WTC11 (cell line): ENCODE results near the gene CDK5. TPM values are rescaled to one million over a fixed set of nuclear protein-coding genes. Genes with fewer than 3 reads are reported as not detected.

Source experiments
- ATAC-seq: fragments of 200-7000 bp; cut with Tn5 transposase; 2 replicates; pipeline ENCODE4 v1.10.0; 2021; ENCODE audit warnings: mild to moderate bottlenecking, moderate library complexity
- CTCF ChIA-PET: fragments of 300-600 bp; sonication (Branson Sonifier 250); formaldehyde crosslinking; loops from one replicate; lab custom pipeline; 2021; ENCODE audit warnings: antibody characterized with exemption; lab: Charles Lee
- POLR2A ChIA-PET: fragments of 350-600 bp; sonication (Branson Sonifier 250); formaldehyde crosslinking; loops from one replicate; lab custom pipeline; 2021; ENCODE audit warnings: antibody characterized with exemption; lab: Charles Lee
- DNase-seq: peaks from one replicate; pipeline ENCODE4 v3.0.0; 2021; ENCODE audit warnings: low spot score
- H3K27ac Mint-ChIP-seq: 2 replicates; pipeline ENCODE4 v1.8.0; 2021; ENCODE audit warnings: mixed read lengths
- H3K27me3 Mint-ChIP-seq: 2 replicates; pipeline ENCODE4 v1.8.0; 2021; ENCODE audit warnings: low read depth, mild to moderate bottlenecking, moderate library complexity, mixed read lengths
- H3K36me3 Mint-ChIP-seq: 2 replicates; pipeline ENCODE4 v1.8.0; 2021; ENCODE audit warnings: mixed read lengths
- H3K4me1 Mint-ChIP-seq: 2 replicates; pipeline ENCODE4 v1.8.0; 2022; ENCODE audit warnings: mixed read lengths
- H3K4me3 Mint-ChIP-seq: 2 replicates; pipeline ENCODE4 v1.8.0; 2021; ENCODE audit warnings: mild to moderate bottlenecking, moderate library complexity, mixed read lengths
- H3K9me3 Mint-ChIP-seq: 2 replicates; pipeline ENCODE4 v1.8.0; 2021; ENCODE audit warnings: mixed read lengths
- ESRRA ChIP-seq: sonication (generic); formaldehyde crosslinking; IDR thresholded peaks from 2 replicates; pipeline ENCODE4 v1.8.1; 2022; ENCODE audit warnings: mild to moderate bottlenecking, missing genetic modification reagents, borderline replicate concordance
- FOXK1 ChIP-seq: sonication (generic); formaldehyde crosslinking; IDR thresholded peaks from 2 replicates; pipeline ENCODE4 v1.8.0; 2022; ENCODE audit warnings: mild to moderate bottlenecking, moderate library complexity, missing genetic modification reagents
- FOXP1 ChIP-seq: sonication (generic); formaldehyde crosslinking; IDR thresholded peaks from 2 replicates; pipeline ENCODE4 v1.8.0; 2022; ENCODE audit warnings: missing genetic modification reagents, mild to moderate bottlenecking, moderate library complexity, borderline replicate concordance
- MXD4 ChIP-seq: fragments of 250-450 bp; sonication (Bioruptor Pico); IDR thresholded peaks from 2 replicates; pipeline ENCODE4 v1.8.0; 2021; ENCODE audit warnings: mild to moderate bottlenecking, moderate library complexity, borderline replicate concordance
- MYBL2 ChIP-seq: sonication (generic); formaldehyde crosslinking; IDR thresholded peaks from 2 replicates; pipeline ENCODE4 v1.8.1; 2023; ENCODE audit warnings: mild to moderate bottlenecking, moderate library complexity, missing genetic modification reagents
- PRRX2 ChIP-seq: fragments of 250-450 bp; sonication (Bioruptor Pico); IDR thresholded peaks from 2 replicates; pipeline ENCODE4 v1.8.0; 2021; ENCODE audit warnings: mild to moderate bottlenecking
- ZNF219 ChIP-seq: sonication (generic); formaldehyde crosslinking; IDR thresholded peaks from 2 replicates; pipeline ENCODE4 v1.8.0; 2023; ENCODE audit warnings: missing genetic modification reagents, mild to moderate bottlenecking, borderline replicate concordance
- total RNA-seq: library from RNA; stranded (reverse); gene quantifications from 3 replicates; pipeline ENCODE4 v1.2.3, GENCODE V29; 2021
- TF ChIP-seq, protein P1 (sequence below): sonication (generic); formaldehyde crosslinking; IDR thresholded peaks from 2 replicates; pipeline ENCODE4 v1.8.0; 2022; ENCODE audit warnings: missing genetic modification reagents
- TF ChIP-seq, protein P2 (sequence below): sonication (generic); formaldehyde crosslinking; IDR thresholded peaks from 2 replicates; pipeline ENCODE4 v1.8.0; 2022; ENCODE audit warnings: mild to moderate bottlenecking, missing genetic modification reagents
- TF ChIP-seq, protein P3 (sequence below): sonication (generic); formaldehyde crosslinking; IDR thresholded peaks from 2 replicates; pipeline ENCODE4 v1.8.1; 2022; ENCODE audit warnings: mild to moderate bottlenecking, moderate library complexity, missing genetic modification reagents
- TF ChIP-seq, protein P4 (sequence below): sonication (generic); formaldehyde crosslinking; IDR thresholded peaks from 2 replicates; pipeline ENCODE4 v1.8.0; 2023; ENCODE audit warnings: mild to moderate bottlenecking, missing genetic modification reagents
- TF ChIP-seq, protein P5 (sequence below): sonication (generic); formaldehyde crosslinking; IDR thresholded peaks from 2 replicates; pipeline ENCODE4 v1.8.0; 2022; ENCODE audit warnings: mild to moderate bottlenecking, missing genetic modification reagents
- TF ChIP-seq, protein P6 (sequence below): sonication (generic); formaldehyde crosslinking; IDR thresholded peaks from 2 replicates; pipeline ENCODE4 v1.8.0; 2023; ENCODE audit warnings: missing genetic modification reagents, mild to moderate bottlenecking, borderline replicate concordance
- TF ChIP-seq, protein P7 (sequence below): sonication (generic); formaldehyde crosslinking; conservative IDR thresholded peaks from 2 replicates; pipeline ENCODE4 v1.8.1; 2022; ENCODE audit warnings: mild to moderate bottlenecking, missing genetic modification reagents
- TF ChIP-seq, protein P8 (sequence below): sonication (generic); formaldehyde crosslinking; IDR thresholded peaks from 2 replicates; pipeline ENCODE4 v1.8.0; 2022; ENCODE audit warnings: mild to moderate bottlenecking, missing genetic modification reagents

CDK5 gene
- total RNA-seq, 1 experiment from 2014 or later = 27.8 TPM

DNA sequence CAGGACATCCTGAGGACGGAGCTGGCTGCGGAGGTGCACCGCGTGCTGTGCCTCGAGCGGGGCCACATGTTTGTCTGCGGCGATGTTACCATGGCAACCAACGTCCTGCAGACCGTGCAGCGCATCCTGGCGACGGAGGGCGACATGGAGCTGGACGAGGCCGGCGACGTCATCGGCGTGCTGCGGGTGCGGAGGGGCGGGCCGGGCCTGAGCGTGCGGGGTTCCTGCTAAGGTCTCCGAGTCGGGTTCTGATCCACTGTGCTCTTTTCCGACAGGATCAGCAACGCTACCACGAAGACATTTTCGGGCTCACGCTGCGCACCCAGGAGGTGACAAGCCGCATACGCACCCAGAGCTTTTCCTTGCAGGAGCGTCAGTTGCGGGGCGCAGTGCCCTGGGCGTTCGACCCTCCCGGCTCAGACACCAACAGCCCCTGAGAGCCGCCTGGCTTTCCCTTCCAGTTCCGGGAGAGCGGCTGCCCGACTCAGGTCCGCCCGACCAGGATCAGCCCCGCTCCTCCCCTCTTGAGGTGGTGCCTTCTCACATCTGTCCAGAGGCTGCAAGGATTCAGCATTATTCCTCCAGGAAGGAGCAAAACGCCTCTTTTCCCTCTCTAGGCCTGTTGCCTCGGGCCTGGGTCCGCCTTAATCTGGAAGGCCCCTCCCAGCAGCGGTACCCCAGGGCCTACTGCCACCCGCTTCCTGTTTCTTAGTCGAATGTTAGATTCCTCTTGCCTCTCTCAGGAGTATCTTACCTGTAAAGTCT is 43.8 kb downstream of the CDK5 start (continued):
- TF ChIP-seq ZNF219 = no peak
- peak; percentile 25; the same call in 1 of the 2 replicates for TF ChIP-seq FOXP1
- TF ChIP-seq, protein P1, sequence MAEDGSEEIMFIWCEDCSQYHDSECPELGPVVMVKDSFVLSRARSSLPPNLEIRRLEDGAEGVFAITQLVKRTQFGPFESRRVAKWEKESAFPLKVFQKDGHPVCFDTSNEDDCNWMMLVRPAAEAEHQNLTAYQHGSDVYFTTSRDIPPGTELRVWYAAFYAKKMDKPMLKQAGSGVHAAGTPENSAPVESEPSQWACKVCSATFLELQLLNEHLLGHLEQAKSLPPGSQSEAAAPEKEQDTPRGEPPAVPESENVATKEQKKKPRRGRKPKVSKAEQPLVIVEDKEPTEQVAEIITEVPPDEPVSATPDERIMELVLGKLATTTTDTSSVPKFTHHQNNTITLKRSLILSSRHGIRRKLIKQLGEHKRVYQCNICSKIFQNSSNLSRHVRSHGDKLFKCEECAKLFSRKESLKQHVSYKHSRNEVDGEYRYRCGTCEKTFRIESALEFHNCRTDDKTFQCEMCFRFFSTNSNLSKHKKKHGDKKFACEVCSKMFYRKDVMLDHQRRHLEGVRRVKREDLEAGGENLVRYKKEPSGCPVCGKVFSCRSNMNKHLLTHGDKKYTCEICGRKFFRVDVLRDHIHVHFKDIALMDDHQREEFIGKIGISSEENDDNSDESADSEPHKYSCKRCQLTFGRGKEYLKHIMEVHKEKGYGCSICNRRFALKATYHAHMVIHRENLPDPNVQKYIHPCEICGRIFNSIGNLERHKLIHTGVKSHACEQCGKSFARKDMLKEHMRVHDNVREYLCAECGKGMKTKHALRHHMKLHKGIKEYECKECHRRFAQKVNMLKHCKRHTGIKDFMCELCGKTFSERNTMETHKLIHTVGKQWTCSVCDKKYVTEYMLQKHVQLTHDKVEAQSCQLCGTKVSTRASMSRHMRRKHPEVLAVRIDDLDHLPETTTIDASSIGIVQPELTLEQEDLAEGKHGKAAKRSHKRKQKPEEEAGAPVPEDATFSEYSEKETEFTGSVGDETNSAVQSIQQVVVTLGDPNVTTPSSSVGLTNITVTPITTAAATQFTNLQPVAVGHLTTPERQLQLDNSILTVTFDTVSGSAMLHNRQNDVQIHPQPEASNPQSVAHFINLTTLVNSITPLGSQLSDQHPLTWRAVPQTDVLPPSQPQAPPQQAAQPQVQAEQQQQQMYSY (CRISPR knock-in tag) = peak; percentile 50
- TF ChIP-seq, protein P2, sequence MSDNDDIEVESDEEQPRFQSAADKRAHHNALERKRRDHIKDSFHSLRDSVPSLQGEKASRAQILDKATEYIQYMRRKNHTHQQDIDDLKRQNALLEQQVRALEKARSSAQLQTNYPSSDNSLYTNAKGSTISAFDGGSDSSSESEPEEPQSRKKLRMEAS (CRISPR knock-in tag) = peak; percentile 97
- TF ChIP-seq FOXK1 = peak; percentile 95
- TF ChIP-seq, protein P3, sequence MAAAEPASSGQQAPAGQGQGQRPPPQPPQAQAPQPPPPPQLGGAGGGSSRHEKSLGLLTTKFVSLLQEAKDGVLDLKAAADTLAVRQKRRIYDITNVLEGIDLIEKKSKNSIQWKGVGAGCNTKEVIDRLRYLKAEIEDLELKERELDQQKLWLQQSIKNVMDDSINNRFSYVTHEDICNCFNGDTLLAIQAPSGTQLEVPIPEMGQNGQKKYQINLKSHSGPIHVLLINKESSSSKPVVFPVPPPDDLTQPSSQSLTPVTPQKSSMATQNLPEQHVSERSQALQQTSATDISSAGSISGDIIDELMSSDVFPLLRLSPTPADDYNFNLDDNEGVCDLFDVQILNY (CRISPR knock-in tag) = peak; percentile 67; the same call in 1 of the 2 replicates
- TF ChIP-seq, protein P4, sequence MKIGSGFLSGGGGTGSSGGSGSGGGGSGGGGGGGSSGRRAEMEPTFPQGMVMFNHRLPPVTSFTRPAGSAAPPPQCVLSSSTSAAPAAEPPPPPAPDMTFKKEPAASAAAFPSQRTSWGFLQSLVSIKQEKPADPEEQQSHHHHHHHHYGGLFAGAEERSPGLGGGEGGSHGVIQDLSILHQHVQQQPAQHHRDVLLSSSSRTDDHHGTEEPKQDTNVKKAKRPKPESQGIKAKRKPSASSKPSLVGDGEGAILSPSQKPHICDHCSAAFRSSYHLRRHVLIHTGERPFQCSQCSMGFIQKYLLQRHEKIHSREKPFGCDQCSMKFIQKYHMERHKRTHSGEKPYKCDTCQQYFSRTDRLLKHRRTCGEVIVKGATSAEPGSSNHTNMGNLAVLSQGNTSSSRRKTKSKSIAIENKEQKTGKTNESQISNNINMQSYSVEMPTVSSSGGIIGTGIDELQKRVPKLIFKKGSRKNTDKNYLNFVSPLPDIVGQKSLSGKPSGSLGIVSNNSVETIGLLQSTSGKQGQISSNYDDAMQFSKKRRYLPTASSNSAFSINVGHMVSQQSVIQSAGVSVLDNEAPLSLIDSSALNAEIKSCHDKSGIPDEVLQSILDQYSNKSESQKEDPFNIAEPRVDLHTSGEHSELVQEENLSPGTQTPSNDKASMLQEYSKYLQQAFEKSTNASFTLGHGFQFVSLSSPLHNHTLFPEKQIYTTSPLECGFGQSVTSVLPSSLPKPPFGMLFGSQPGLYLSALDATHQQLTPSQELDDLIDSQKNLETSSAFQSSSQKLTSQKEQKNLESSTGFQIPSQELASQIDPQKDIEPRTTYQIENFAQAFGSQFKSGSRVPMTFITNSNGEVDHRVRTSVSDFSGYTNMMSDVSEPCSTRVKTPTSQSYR (CRISPR knock-in tag) = peak; percentile 74; the same call in 1 of the 2 replicates
- TF ChIP-seq, protein P5, sequence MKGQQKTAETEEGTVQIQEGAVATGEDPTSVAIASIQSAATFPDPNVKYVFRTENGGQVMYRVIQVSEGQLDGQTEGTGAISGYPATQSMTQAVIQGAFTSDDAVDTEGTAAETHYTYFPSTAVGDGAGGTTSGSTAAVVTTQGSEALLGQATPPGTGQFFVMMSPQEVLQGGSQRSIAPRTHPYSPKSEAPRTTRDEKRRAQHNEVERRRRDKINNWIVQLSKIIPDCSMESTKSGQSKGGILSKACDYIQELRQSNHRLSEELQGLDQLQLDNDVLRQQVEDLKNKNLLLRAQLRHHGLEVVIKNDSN (CRISPR knock-in tag) = peak; percentile 56; the same call in 1 of the 2 replicates
- TF ChIP-seq, protein P6, sequence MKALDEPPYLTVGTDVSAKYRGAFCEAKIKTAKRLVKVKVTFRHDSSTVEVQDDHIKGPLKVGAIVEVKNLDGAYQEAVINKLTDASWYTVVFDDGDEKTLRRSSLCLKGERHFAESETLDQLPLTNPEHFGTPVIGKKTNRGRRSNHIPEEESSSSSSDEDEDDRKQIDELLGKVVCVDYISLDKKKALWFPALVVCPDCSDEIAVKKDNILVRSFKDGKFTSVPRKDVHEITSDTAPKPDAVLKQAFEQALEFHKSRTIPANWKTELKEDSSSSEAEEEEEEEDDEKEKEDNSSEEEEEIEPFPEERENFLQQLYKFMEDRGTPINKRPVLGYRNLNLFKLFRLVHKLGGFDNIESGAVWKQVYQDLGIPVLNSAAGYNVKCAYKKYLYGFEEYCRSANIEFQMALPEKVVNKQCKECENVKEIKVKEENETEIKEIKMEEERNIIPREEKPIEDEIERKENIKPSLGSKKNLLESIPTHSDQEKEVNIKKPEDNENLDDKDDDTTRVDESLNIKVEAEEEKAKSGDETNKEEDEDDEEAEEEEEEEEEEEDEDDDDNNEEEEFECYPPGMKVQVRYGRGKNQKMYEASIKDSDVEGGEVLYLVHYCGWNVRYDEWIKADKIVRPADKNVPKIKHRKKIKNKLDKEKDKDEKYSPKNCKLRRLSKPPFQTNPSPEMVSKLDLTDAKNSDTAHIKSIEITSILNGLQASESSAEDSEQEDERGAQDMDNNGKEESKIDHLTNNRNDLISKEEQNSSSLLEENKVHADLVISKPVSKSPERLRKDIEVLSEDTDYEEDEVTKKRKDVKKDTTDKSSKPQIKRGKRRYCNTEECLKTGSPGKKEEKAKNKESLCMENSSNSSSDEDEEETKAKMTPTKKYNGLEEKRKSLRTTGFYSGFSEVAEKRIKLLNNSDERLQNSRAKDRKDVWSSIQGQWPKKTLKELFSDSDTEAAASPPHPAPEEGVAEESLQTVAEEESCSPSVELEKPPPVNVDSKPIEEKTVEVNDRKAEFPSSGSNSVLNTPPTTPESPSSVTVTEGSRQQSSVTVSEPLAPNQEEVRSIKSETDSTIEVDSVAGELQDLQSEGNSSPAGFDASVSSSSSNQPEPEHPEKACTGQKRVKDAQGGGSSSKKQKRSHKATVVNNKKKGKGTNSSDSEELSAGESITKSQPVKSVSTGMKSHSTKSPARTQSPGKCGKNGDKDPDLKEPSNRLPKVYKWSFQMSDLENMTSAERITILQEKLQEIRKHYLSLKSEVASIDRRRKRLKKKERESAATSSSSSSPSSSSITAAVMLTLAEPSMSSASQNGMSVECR (CRISPR knock-in tag) = peak; percentile 94
- peak; percentile 86 for TF ChIP-seq MYBL2 (CRISPR knock-in tag)

DNA sequence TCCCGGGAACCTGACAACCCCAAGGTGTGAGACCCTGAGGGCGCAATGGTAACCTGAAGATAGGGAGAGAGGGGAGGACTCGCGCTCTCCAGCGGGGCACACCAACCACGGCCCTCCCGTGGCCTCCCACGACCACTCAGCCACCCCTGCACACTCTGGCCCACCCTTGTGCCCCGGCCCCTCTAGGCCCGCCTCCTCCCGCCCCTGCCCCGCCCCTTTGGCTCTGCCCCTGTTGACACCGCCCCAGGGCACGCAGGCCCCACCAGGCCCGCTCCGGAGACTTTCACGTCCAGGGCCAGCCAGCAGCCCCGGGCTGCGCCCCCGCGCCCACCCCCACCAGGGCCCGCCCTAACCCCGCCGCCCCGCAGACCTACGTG is 44.4 kb downstream of the CDK5 start:
- POLR2A ChIA-PET = interaction anchor here (1.0 kb wide), 1 partner anchor 15 kb away, joined by 4 read pairs; the partner anchor contains the start of gene ABCB8
- CTCF ChIA-PET = interaction anchor here (0.6 to 6.6 kb wide), 27 partner anchors 8 to 697 kb away, joined by 3 to 56 read pairs (median 5); partner anchors contain the start of genes ABCB8 and GIMAP1
- DNase-seq (no peak), ATAC-seq (peak; percentile 2)
- Mint-ChIP-seq H3K9me3 (no peaks in the 10 kb centered on the region), H3K36me3 (no peaks in the 10 kb centered on the region), H3K27ac (no peak overlapping the region), H3K4me1 (peaks cover 44% of the 10 kb centered on the region), H3K27me3 (peaks cover 55% of the 10 kb centered on the region), H3K4me3 (peak overlapping the region; percentile 75)
- TF ChIP-seq PRRX2 (CRISPR knock-in tag) = no peak
- TF ChIP-seq, protein P2 (CRISPR knock-in tag) = no peak
- no peak for TF ChIP-seq ESRRA (CRISPR knock-in tag)
- TF ChIP-seq, protein P7, sequence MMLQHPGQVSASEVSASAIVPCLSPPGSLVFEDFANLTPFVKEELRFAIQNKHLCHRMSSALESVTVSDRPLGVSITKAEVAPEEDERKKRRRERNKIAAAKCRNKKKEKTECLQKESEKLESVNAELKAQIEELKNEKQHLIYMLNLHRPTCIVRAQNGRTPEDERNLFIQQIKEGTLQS (CRISPR knock-in tag) = no peak
- TF ChIP-seq, protein P3 (CRISPR knock-in tag) = no peak
- no peak for TF ChIP-seq MXD4 (CRISPR knock-in tag)
- TF ChIP-seq, protein P8, sequence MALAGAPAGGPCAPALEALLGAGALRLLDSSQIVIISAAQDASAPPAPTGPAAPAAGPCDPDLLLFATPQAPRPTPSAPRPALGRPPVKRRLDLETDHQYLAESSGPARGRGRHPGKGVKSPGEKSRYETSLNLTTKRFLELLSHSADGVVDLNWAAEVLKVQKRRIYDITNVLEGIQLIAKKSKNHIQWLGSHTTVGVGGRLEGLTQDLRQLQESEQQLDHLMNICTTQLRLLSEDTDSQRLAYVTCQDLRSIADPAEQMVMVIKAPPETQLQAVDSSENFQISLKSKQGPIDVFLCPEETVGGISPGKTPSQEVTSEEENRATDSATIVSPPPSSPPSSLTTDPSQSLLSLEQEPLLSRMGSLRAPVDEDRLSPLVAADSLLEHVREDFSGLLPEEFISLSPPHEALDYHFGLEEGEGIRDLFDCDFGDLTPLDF (CRISPR knock-in tag) = no peak
